HPDE6-E6E7 (cell line): ENCODE measurements around the gene CPT1A.
A peak's percentile ranks its signal among the peaks of the same experiment; 100 is the strongest.

ENCODE experiments used
- DNase-seq: peaks from one replicate; pipeline ENCODE4 v3.0.0; 2011; ENCODE audit warnings: missing footprints; ENCODE audit errors: extremely low spot score

The CPT1A gene

GRCh38 chr11:68854273-68854958 lies 12.7 kb upstream of the CPT1A start:
- DNase-seq = no peak

DNA sequence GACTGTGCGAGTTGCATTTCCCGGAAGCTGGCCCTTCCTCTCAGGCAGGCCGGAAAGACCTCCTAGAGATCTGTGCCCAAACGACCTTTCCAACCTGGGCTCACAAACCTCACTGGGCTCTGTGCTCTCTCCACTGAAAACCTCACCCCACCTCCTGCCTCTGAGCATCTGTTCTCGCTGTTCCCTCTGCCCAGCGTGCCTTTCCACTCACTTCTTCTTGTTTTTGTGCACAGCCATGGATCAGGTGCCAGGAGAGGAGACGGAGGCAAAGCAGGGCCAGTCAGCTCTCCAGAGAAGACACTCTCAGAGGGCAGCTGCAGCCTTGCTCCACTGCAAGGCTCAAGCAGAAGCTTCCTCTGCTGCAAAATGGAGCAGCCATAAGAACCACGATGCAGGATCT lies 10.9 kb upstream of the CPT1A start:
- no peak for DNase-seq

DNA sequence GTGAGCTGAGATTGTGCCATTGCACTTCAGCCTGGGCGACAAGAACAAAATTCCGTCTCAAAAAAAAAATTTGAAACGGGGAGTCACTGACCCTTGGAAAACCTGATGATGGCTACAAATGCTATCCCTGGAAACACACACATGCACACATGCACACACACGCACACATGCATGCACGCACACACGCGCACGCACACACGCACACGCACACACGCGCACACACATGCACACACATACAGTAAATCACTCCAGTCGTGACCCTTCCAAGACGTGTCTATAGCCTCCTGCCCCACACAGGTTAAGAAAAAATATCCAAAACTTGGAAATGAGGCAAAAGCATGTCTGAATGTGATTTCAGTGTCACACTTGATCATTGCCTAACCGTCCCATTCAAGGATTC lies 6.7 kb upstream of the CPT1A start:
- DNase-seq = no peak

DNA sequence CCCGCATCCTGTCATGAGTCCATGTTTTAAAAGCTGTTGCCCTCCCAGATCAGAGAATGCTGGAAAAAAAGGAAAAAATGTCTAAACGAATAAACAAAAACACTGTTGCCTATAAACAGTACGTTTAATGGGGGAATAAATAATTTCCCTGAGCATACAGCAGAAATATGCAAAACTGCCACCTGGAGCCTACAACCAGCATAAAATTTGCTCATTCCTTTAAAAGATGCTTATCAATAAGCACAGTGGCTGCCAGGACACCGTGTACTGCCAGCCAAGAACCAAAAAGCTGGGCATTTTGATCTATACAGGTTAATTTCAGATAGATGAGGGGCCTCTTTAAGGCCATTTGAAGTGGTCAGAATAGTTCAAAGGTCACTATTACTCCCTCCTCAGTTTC lies 5.7 kb upstream of the CPT1A start:
- DNase-seq = no peak

DNA sequence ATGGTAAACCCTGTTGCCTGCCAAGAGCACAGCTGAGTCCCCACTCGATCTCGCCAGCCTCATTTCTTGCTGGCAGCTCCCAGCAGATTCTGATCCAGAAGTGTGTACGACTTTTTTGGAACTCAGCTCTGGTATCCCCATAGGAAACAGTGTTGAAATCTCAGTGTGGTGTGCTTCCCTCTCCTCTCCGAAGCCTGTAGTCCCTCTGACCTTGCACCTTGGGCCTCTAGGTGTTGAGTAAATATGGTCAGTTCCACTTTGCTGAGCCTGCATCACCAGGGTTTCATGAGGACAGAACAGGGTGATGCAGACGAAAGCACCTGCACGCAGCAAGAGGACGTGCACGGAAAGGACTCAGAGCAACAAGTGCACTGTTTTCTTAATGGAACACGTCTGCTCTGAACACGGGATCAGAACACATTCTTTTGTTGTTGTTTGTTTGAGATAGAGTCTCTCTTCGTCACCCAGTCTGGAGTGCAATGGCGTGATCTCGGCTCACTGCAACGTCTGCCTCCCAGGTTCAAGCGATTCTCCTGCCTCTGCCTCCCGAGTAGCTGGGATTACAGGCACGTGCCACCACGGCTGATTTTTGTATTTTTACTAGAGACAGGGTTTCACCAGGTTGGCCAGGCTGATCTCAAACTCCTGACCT lies 3.8 kb upstream of the CPT1A start:
- no peak for DNase-seq

- no peak for DNase-seq
Measured at GRCh38 chr11:68844801-68845200, 3.1 kb upstream of the CPT1A start.

DNA sequence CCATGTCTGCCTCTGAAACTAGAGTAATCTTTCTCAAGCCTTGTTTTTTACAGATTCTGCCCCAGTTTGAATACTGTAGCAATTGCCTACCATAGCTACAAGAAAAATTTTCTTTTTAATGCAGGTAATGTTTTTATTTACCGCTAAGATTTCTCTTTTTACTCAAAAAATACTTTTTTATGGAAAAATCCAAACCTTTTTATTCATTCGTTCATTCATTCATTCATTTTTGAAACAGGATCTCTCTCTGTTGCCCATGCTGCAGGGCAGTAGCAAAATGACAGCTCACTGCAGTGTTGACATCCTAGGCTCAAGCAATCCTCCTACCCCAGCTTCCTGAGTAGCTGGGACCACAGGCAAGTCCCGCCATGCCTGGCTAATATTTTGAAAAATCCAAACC lies 2.7 kb upstream of the CPT1A start:
- DNase-seq = no peak

DNA sequence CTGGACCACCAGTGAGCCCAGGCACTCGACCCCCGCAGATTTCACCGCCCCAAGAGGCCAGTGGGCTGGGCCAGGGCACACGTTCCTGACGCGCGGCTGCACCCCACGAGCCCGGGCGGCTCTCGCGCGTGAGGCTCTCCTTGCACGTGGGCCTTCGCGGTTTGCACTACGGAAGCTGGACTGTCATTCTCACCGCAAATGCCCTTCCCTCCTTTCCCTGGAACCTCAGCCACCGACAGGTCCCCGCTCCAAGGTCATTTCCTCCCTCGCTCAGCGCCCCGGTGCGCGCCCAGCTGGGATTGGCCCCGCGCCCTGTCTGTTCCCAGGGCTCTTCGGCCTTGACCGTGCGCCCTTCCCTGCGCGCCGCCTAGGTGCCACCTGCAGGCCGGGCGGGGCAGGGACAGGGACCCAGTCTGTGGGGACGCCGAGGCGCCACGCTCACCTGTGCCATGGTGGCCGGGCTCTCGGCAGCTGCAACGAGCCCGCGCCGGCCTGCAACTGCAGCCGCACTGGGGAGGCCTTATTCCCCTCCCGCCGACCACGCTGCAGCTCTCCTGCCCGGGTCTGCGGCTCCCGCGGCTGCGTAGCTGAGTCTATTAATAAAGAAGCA lies 2.1 kb upstream of the CPT1A start:
- DNase-seq = peak; percentile 62

GRCh38 chr11:68843052-68843561 lies 1.4 kb upstream of the CPT1A start:
- DNase-seq = no peak

GRCh38 chr11:68842427-68843051 lies 823 bp upstream of the CPT1A start:
- DNase-seq = no peak

GRCh38 chr11:68840661-68841653 lies 759 bp downstream of the CPT1A start:
- no peak for DNase-seq

DNA sequence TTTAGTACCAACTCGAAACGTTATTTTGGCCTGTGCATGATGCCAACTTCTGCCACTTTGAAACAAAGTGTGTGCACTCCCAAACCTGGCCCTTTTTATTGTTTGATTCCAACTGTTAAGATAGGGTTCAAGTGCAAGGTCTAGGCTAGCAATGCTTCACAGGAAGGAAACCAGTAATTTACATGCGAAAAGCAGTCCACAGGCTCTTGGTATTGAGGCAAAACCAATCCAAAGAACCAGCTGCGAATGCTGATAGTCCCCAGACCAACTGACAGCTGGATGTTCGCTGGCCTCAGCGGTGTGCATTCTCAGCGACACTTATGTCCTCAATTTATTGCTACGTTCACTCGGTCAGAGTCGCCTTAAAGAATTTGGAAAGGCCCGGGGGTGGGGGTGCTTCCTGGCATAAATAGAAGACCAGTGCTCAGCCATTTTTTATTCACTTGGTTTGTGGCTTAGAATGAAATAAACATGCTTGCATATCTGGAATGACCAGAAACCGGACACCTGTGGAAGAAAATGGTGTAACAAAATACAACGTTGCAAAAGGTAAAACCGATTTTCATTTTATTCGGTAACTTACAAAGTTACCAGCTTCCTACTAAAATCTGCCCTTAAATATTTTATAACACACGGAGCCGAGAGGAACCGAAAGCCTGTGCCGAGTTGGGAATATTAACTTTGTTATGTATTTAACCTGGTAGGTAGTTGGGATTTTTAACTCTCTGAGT lies 1.6 kb downstream of the CPT1A start:
- no peak for DNase-seq

- peak; percentile 89 for DNase-seq
Measured at GRCh38 chr11:68839054-68839865, 2.5 kb downstream of the CPT1A start.

DNA sequence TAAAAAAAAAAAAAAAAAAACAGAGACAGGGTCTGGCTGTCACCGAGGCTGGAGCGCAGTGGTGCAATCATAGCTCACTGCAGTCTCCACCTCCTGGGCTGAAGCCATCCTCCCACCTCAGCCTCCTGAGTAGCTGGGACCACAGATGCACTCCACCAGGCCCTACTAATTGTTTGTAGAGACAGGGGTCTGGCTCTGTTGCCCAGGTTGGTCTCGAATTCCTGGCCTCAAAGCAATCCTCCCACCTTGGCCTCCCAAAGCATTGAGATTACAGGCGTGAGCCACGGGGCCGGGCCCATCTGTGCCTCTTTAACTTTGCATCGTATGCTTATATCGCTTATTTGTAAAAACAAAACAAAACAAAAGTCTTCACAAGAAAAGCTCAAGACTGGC lies 3.1 kb downstream of the CPT1A start:
- no peak for DNase-seq

DNA sequence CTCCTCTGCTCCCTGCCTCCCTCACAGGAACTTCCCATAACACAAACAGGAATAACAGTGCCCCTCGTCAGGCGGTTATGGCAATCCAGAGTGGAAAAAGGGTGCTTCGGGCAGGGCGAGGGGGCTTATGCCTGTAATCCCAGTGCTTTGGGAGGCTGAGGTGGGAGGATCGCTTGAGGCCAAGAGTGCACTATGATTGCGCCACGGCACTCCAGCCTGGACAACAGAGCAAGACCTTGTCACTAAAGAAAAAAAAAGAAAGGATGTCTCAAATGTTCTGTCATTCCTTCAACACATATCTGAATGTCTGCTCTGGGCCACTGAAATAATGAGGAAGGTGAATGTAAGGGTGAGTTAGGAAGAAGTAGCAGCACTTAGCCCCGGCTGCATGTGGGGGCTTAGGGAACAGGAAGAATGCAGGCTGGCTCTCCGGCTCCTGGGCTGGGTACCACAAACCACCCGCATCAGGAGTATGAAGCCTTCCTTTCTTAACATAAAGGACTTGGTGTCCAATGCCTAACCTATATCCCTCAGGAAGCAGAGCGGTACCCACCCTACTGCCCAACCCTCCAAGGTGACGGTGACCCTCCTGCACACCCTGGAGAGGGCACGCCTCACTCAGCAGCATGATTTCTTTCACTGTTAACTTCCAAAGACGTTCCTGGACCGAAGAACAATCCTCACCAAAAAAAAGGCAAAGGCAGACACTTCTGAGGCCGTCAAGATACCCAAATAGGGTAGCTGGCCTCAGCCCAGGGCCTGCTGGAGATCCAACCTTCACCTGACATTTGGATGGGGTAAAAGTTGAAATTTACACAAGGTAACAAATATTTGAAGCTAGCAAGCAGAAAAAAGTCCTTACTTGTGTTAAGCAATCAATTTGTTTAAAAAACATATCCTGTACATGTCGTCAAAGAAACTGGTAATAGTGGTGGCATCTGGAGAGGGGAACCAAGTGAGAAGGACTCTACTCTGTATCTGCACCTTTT lies 3.8 kb downstream of the CPT1A start:
- DNase-seq = no peak

DNA sequence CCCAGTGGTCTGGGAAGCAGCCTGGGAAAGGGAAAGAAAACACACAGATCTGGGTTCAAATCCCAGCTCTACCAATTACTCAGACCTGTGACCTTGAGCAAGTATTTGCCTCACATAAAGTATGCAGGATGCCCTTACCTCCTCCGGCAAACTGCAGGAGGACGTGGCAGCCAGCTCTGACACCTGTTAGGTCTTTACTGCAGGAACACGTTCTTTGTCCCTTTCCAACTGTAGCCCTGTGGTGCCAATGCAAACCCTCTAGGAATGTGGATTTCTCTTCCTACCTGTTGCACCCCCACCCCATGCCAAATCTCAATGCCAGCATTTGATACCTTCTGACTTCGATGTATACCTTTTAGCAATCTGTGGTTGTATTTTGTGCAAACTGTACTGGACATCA lies 6.0 kb downstream of the CPT1A start:
- no peak for DNase-seq

DNA sequence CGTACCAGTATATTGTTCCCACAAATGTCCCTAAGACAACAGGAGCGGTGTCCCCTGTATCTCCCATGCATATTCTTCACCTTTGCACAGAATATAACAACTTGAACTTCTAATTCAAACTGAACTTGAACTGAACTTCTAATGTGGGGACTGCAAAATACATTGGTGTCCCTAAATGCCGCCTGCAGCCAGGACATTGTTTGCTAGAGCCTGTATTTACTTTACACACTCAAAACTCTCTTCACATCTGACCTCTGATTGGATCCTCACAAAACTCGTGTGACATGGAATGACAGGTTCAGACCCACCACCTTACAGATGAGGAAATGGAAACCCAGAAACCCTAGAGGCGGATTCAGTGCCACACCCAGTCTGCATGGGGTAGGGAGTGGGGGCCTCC lies 6.4 kb downstream of the CPT1A start:
- no peak for DNase-seq

DNA sequence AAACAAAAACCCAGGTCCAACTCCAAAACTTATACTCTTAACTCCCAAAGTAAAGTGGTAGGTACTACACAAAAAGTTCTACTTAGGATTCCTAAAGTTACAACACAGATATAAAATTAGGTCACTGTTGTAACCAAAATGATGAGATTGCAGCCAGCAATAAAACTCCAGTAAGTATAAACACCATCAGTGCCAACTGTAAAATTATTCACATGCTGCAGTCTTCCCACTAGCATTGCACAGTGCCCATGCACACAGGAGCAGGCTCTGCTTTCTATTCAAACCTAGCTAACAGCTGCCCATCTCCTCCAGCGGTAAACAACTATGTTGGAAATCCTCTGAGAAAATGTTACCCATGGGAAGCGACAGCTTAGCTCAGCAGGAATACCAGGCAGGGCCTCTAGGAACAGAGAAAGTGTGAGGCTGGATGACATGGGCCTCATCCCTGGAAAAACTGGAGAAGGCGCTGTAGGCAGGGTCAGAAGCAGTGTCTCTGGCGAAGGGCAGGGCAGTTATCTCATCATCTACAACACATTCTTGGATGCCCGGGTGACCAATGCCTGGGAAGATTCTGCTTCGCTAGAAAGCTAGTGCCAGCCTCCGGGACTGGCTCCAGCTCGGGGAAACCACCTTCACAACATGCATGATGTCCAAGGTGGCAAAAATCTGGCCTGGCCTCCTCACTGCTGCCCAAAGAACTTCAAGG lies 9.1 kb downstream of the CPT1A start:
- DNase-seq = no peak
